Nephron progenitor cell (in vitro differentiated cells): ENCODE data around the gene FGF23.

ENCODE experiments used
- DNase-seq: peaks from one replicate; pipeline ENCODE4 v3.0.0; 2021
- H3K27ac Mint-ChIP-seq: 2 replicates; pipeline ENCODE4 v1.8.0; 2021; ENCODE audit warnings: mild to moderate bottlenecking, moderate library complexity, mixed read lengths
- H3K27me3 Mint-ChIP-seq: 2 replicates; pipeline ENCODE4 v1.8.0; 2021; ENCODE audit warnings: mild to moderate bottlenecking, low read depth, mixed read lengths; ENCODE audit not compliant: poor library complexity
- H3K36me3 Mint-ChIP-seq: 2 replicates; pipeline ENCODE4 v1.8.0; 2021; ENCODE audit warnings: low read depth, mixed read lengths
- H3K4me1 Mint-ChIP-seq: 2 replicates; pipeline ENCODE4 v1.8.0; 2021; ENCODE audit warnings: mixed read lengths
- H3K4me3 Mint-ChIP-seq: 2 replicates; pipeline ENCODE4 v1.8.0; 2021; ENCODE audit warnings: mild to moderate bottlenecking, moderate library complexity, mixed read lengths
- H3K9me3 Mint-ChIP-seq: 2 replicates; pipeline ENCODE4 v1.8.0; 2021; ENCODE audit warnings: mild to moderate bottlenecking, moderate library complexity, mixed read lengths
- CTCF ChIP-seq: fragments of 200-600 bp; sonication (generic); IDR thresholded peaks from 2 replicates; pipeline ENCODE4 v1.5.0; 2021; ENCODE audit warnings: antibody characterized with exemption

The FGF23 gene

DNA sequence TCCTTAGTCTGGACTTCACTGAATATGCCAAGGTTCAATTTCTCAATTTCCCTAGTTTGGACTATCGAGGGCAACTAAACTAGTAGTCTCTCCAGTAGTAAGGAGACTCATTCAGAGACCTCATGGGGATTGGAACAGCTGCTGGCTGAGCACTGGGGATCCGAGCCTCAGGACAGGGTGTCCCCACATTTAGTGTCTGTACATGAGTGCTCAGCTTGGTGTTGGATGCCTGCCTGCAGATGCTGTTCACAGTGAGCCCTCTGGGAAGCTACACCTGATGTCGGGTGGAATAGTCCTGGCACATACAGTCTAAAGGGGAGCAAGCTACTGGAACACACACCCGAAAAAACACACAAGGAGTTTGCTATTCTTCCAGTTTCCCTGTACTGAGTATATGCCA is 820 bp upstream of the FGF23 start:
- Mint-ChIP-seq H3K9me3 (no peaks in the 10 kb centered on the region), H3K27ac (no peak overlapping the region), H3K4me3 (no peak overlapping the region), H3K36me3 (no peaks in the 10 kb centered on the region), H3K27me3 (peaks cover 7% of the 10 kb centered on the region), H3K4me1 (peaks cover 17% of the 10 kb centered on the region)
- TF ChIP-seq CTCF = no peak
- DNase-seq = no peak

DNA sequence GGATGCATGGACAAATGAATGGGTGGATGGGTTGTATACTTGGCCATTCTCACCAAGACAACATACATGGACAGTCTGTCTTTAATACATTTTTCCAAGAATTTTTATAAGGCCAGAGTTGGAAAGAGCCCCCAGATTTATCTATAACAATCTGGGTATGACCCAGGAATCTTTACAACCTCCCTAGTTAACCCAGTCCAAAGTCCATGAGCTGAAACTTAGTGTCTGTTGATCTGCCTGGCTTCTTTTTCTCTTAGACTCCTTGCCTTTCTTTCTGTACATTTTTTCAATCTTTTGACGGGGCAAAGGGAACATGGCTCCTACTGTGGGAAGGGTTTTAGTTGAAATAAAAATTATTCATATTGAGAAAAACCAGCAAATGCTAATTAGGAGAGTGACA is 740 bp downstream of the FGF23 start:
- H3K36me3 Mint-ChIP-seq = no peaks in the 10 kb centered on the region
- DNase-seq = no peak
- peaks cover 17% of the 10 kb centered on the region for H3K27me3 Mint-ChIP-seq
- H3K4me3 Mint-ChIP-seq = no peak overlapping the region
- no peak overlapping the region for H3K27ac Mint-ChIP-seq
- no peaks in the 10 kb centered on the region for H3K9me3 Mint-ChIP-seq
- peaks cover 12% of the 10 kb centered on the region for H3K4me1 Mint-ChIP-seq
- TF ChIP-seq CTCF = no peak

DNA sequence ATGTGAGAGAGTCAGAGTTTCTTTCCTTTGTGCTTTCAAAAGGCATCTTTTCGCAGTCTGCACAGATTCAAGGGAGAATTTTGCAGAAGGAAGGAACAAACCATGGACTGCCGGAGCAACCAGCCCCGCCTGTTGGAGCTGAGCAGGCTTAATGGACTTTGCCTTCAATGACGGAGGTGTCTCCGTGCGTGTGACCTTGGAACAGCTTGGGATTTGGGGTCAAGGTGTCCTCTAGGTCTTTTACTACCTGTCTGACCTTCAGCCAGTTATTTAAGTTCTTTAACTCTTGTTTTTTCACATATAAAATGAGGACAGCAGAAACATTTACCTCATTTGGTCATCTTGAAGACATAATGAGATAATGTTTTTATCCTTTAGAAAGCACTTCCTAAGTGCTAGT is 4.1 kb downstream of the FGF23 start:
- DNase-seq = no peak
- Mint-ChIP-seq H3K4me3 (no peak overlapping the region), H3K9me3 (no peaks in the 10 kb centered on the region), H3K36me3 (no peaks in the 10 kb centered on the region), H3K27ac (no peak overlapping the region), H3K27me3 (peaks cover 26% of the 10 kb centered on the region), H3K4me1 (peaks cover 12% of the 10 kb centered on the region)
- no peak for TF ChIP-seq CTCF

- H3K27me3 Mint-ChIP-seq = peaks cover 31% of the 10 kb centered on the region
- no peaks in the 10 kb centered on the region for H3K9me3 Mint-ChIP-seq
- no peaks in the 10 kb centered on the region for H3K36me3 Mint-ChIP-seq
- no peak overlapping the region for H3K4me3 Mint-ChIP-seq
- no peak overlapping the region for H3K27ac Mint-ChIP-seq
- no peak for TF ChIP-seq CTCF
- no peaks in the 10 kb centered on the region for H3K4me1 Mint-ChIP-seq
- DNase-seq = no peak
Observed at GRCh38 chr12:4372653-4373052, 6.9 kb downstream of the FGF23 start.

DNA sequence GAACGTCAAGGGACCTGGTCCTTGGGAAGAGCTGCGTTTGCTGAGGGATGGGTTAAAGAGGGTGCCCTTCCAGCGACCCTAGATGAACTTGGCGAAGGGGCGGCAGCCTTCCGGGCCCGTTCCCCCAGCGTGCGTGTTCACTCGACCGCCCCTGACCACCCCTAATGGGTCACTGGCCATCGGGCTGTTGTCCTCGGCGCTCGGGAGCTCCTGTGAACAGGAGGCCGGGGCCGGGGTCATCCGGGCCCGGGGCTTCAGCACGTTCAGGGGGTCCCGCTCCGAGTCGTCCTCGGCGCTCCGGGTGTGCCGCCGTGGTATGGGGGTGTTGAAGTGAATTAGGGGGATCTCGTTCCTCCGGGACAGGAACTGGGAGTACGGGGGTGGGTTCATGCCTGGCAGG is 9.2 kb downstream of the FGF23 start:
- DNase-seq = no peak
- Mint-ChIP-seq H3K9me3 (no peaks in the 10 kb centered on the region), H3K27me3 (peaks cover 46% of the 10 kb centered on the region), H3K27ac (no peak overlapping the region), H3K4me3 (no peak overlapping the region), H3K4me1 (no peaks in the 10 kb centered on the region), H3K36me3 (no peaks in the 10 kb centered on the region)
- TF ChIP-seq CTCF = no peak

- H3K36me3 Mint-ChIP-seq = no peaks in the 10 kb centered on the region
- no peak overlapping the region for H3K27ac Mint-ChIP-seq
- H3K9me3 Mint-ChIP-seq = no peaks in the 10 kb centered on the region
- no peak overlapping the region for H3K4me3 Mint-ChIP-seq
- no peak for TF ChIP-seq CTCF
- H3K27me3 Mint-ChIP-seq = peaks cover 51% of the 10 kb centered on the region
- no peak for DNase-seq
- H3K4me1 Mint-ChIP-seq = no peaks in the 10 kb centered on the region
Observed at GRCh38 chr12:4369548-4369947, 10.0 kb downstream of the FGF23 start.
